Fibroblast of lung (primary cell): ENCODE data around the gene HAPLN3.
"Not testable (repeated sequence)": the region's sequence is repeated elsewhere in the genome, so short reads cannot be mapped to it uniquely, and the experiment has no call there.

Experiments
- EZH2 ChIP-seq: IDR thresholded peaks from 2 replicates; pipeline ENCODE4 v1.5.1; 2012; ENCODE audit warnings: low read length, control low read depth, mild to moderate bottlenecking; ENCODE audit errors: missing control alignments
- TF ChIP-seq, protein P1 (sequence below), 2 donors: IDR thresholded peaks in 1 of 2; conservative IDR thresholded peaks in 1 of 2; 1 replicate in 1 of 2; 2 replicates in 1 of 2; pipeline ENCODE4 v1.5.1; 2011 to 2012; ENCODE audit warnings: low read length in 2 of 2, control low read depth in 1 of 2, inconsistent platforms in 1 of 2, low read depth in 1 of 2, mild to moderate bottlenecking in 1 of 2

DNA sequence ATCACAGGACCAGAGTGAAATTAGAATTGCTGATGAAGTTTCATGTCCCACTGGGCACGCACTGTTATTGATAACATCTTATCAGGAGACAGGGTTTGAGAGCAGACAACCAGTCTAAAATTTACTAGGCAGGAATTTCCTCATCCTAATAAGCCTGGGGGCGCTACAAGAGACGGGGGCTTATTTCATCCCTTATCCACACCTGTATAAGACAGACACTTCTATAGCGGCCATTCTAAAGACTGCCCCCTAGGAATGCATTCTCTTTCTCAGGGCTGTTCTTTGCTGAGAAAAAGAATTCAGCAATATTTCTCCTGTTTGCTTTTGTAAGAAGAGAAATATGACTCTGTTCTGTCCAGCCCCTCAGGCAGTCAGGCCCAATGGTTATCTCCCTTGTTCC is 39.1 kb upstream of the HAPLN3 start:
- TF ChIP-seq, protein P1, sequence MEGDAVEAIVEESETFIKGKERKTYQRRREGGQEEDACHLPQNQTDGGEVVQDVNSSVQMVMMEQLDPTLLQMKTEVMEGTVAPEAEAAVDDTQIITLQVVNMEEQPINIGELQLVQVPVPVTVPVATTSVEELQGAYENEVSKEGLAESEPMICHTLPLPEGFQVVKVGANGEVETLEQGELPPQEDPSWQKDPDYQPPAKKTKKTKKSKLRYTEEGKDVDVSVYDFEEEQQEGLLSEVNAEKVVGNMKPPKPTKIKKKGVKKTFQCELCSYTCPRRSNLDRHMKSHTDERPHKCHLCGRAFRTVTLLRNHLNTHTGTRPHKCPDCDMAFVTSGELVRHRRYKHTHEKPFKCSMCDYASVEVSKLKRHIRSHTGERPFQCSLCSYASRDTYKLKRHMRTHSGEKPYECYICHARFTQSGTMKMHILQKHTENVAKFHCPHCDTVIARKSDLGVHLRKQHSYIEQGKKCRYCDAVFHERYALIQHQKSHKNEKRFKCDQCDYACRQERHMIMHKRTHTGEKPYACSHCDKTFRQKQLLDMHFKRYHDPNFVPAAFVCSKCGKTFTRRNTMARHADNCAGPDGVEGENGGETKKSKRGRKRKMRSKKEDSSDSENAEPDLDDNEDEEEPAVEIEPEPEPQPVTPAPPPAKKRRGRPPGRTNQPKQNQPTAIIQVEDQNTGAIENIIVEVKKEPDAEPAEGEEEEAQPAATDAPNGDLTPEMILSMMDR (conservative IDR thresholded peaks at IDR 0.05 in 1 of 2, IDR thresholded peaks at IDR 0.05 in 1 of 2; ENCODE audit: low read depth in 1 of 2, low read length in 2 of 2) = not testable (repeated sequence)
- not testable (repeated sequence) for TF ChIP-seq EZH2
